H1 (cell line): ENCODE measurements around the gene RGS17. TPM values are rescaled to one million over a fixed set of nuclear protein-coding genes. Genes with fewer than 3 reads are reported as not detected.

Experiments used
- CTCF ChIA-PET: fragments of 300-600 bp; sonication (Branson Sonifier 250); formaldehyde crosslinking; loops from one replicate; lab custom pipeline; 2021; ENCODE audit not compliant: partially characterized antibody; lab: Charles Lee
- POLR2A ChIA-PET: fragments of 300-600 bp; sonication (Branson Sonifier 250); formaldehyde crosslinking; loops from one replicate; lab custom pipeline; 2021; ENCODE audit warnings: inconsistent platforms; ENCODE audit not compliant: partially characterized antibody; lab: Charles Lee
- DNase-seq, 2 experiments: peaks; one replicate each; pipeline versions ENCODE4 v3.0.0 to v3.0.0-alpha.2; 2010 to 2022; ENCODE audit warnings: low spot score in 2 of 2, low read depth in 1 of 2, mixed read lengths in 1 of 2
- FAIRE-seq: peaks from 2 replicates; lab custom pipeline; 2011; peaks lifted over from hg19 to GRCh38; lab: Jason Lieb, UNC
- H2AFZ ChIP-seq: 2 replicates; pipeline ENCODE4 v1.8.1; 2012; ENCODE audit warnings: low read length, inconsistent platforms
- H2AK5ac ChIP-seq: 2 replicates; pipeline ENCODE4 v1.6.1; 2013; ENCODE audit warnings: low read depth, low read length
- H2BK120ac ChIP-seq: replicated peaks from 2 replicates; pipeline ENCODE3; 2013; ENCODE audit warnings: low read depth, low read length, inconsistent platforms
- H2BK12ac ChIP-seq: 2 replicates; pipeline ENCODE4 v1.6.1; 2013; ENCODE audit warnings: low read depth, low read length
- H2BK15ac ChIP-seq: 2 replicates; pipeline ENCODE4 v1.6.1; 2013; ENCODE audit warnings: low read length
- H2BK20ac ChIP-seq: 2 replicates; pipeline ENCODE4 v1.6.1; 2013; ENCODE audit warnings: low read length
- H2BK5ac ChIP-seq: 2 replicates; pipeline ENCODE4 v1.6.1; 2013; ENCODE audit warnings: low read depth, low read length
- H3K14ac ChIP-seq: 2 replicates; pipeline ENCODE4 v1.6.1; 2013; ENCODE audit warnings: inconsistent platforms; ENCODE audit not compliant: insufficient read length
- H3K18ac ChIP-seq: 2 replicates; pipeline ENCODE4 v1.6.1; 2013; ENCODE audit warnings: low read length; ENCODE audit errors: extremely low read depth
- H3K23ac ChIP-seq: 2 replicates; pipeline ENCODE4 v1.6.1; 2013; ENCODE audit warnings: inconsistent platforms; ENCODE audit not compliant: insufficient read length
- H3K23me2 ChIP-seq: 2 replicates; pipeline ENCODE4 v1.6.1; 2013; ENCODE audit warnings: low read depth, low read length
- H3K27ac ChIP-seq: 2 replicates; pipeline ENCODE4 v1.6.1; 2011; ENCODE audit warnings: low read depth, low read length, inconsistent platforms
- H3K27me3 ChIP-seq, 4 experiments: replicated peaks in 1 of 4; 1 replicate in 1 of 4; 2 replicates in 3 of 4; pipeline versions ENCODE4 v1.6.1 to v1.8.1; 2011 to 2013; ENCODE audit warnings: low read length in 3 of 4, mild to moderate bottlenecking in 3 of 4, inconsistent platforms in 2 of 4, mixed read lengths in 2 of 4, moderate library complexity in 1 of 4; ENCODE audit not compliant: control insufficient read depth in 3 of 4, insufficient read depth in 3 of 4; ENCODE audit errors: extremely low read depth in 1 of 4
- H3K36me3 ChIP-seq, 4 experiments: 2 replicates each; pipeline versions ENCODE4 v1.6.1 to v1.8.1; 2011 to 2013; ENCODE audit warnings: mild to moderate bottlenecking in 4 of 4, low read length in 3 of 4, moderate library complexity in 2 of 4, control low read depth in 1 of 4, inconsistent platforms in 1 of 4; ENCODE audit not compliant: insufficient read depth in 4 of 4, control insufficient read depth in 2 of 4
- H3K4ac ChIP-seq: replicated peaks from 2 replicates; pipeline ENCODE3; 2013; ENCODE audit warnings: low read length, low read depth, mixed read lengths, inconsistent platforms; ENCODE audit not compliant: insufficient read length
- H3K4me1 ChIP-seq, 4 experiments: replicated peaks in 1 of 4; 1 replicate in 1 of 4; 2 replicates in 3 of 4; pipeline versions ENCODE4 v1.6.1 to v1.8.1; 2011 to 2013; ENCODE audit warnings: low read length in 3 of 4, inconsistent platforms in 2 of 4, mixed read lengths in 1 of 4; ENCODE audit not compliant: insufficient read depth in 4 of 4, control insufficient read depth in 3 of 4
- H3K4me2 ChIP-seq, 2 experiments: 2 replicates each; pipeline versions ENCODE4 v1.6.1 to v1.8.1; 2011 to 2013; ENCODE audit warnings: low read depth in 2 of 2, low read length in 2 of 2, control low read depth in 1 of 2, inconsistent platforms in 1 of 2, mild to moderate bottlenecking in 1 of 2; ENCODE audit not compliant: insufficient read depth in 1 of 2
- H3K4me3 ChIP-seq, 4 experiments: fragments of 200-600, 300-600 bp in 1 of 4; sonication (generic), shearing (Covaris generic), sonication (Bioruptor Twin) in 1 of 4; 2 replicates each; pipeline versions ENCODE4 v1.5.1 to v1.8.1; 2011 to 2016; ENCODE audit warnings: low read length in 4 of 4, low read depth in 3 of 4, control low read depth in 2 of 4, inconsistent platforms in 2 of 4, mild to moderate bottlenecking in 2 of 4, mixed read lengths in 1 of 4, moderate library complexity in 1 of 4; ENCODE audit not compliant: insufficient read depth in 2 of 4; ENCODE audit errors: extremely low read depth in 1 of 4
- H3K56ac ChIP-seq: replicated peaks from 2 replicates; pipeline ENCODE3; 2013; ENCODE audit warnings: low read depth, mild to moderate bottlenecking, mixed read lengths, low read length, inconsistent platforms; ENCODE audit not compliant: insufficient read length
- H3K79me1 ChIP-seq: 2 replicates; pipeline ENCODE4 v1.6.1; 2013; ENCODE audit warnings: low read depth, low read length, control low read depth
- H3K79me2 ChIP-seq, 2 experiments: 2 replicates each; pipeline versions ENCODE4 v1.6.1 to v1.8.1; 2012 to 2013; ENCODE audit warnings: low read length in 2 of 2, mild to moderate bottlenecking in 2 of 2, inconsistent platforms in 1 of 2; ENCODE audit not compliant: insufficient read depth in 2 of 2, control insufficient read depth in 1 of 2
- H3K9ac ChIP-seq, 4 experiments: replicated peaks in 1 of 4; 1 replicate in 1 of 4; 2 replicates in 3 of 4; pipeline versions ENCODE4 v1.6.1 to v1.8.1; 2011 to 2013; ENCODE audit warnings: low read depth in 3 of 4, low read length in 3 of 4, control low read depth in 2 of 4, mild to moderate bottlenecking in 2 of 4, moderate library complexity in 2 of 4, inconsistent platforms in 1 of 4; ENCODE audit errors: extremely low read depth in 1 of 4
- H3K9me3 ChIP-seq, 2 experiments: 2 replicates each; pipeline versions ENCODE4 v1.6.1 to v1.8.1; 2012 to 2013; ENCODE audit warnings: mild to moderate bottlenecking in 2 of 2, moderate library complexity in 2 of 2, control low read depth in 1 of 2, inconsistent platforms in 1 of 2, low read depth in 1 of 2, low read length in 1 of 2, mixed read lengths in 1 of 2; ENCODE audit not compliant: insufficient read depth in 2 of 2
- H4K20me1 ChIP-seq, 2 experiments: replicated peaks in 1 of 2; 2 replicates each; pipeline versions ENCODE3 to v1.8.1; 2011 to 2013; ENCODE audit warnings: inconsistent platforms in 2 of 2, low read length in 2 of 2, mild to moderate bottlenecking in 1 of 2; ENCODE audit not compliant: insufficient read depth in 2 of 2, control insufficient read depth in 1 of 2
- H4K5ac ChIP-seq: 2 replicates; pipeline ENCODE4 v1.6.1; 2013; ENCODE audit warnings: low read length, low read depth, mixed read lengths, inconsistent platforms; ENCODE audit not compliant: insufficient read length
- H4K8ac ChIP-seq: 2 replicates; pipeline ENCODE4 v1.8.0; 2013; ENCODE audit warnings: mild to moderate bottlenecking, moderate library complexity, low read length, inconsistent platforms; ENCODE audit not compliant: insufficient read depth; ENCODE audit errors: extremely low read depth
- H4K91ac ChIP-seq: replicated peaks from 2 replicates; pipeline ENCODE3; 2013; ENCODE audit warnings: low read length, mixed read lengths, inconsistent platforms; ENCODE audit not compliant: insufficient read length
- E2F6 ChIP-seq: IDR thresholded peaks from 2 replicates; pipeline ENCODE4 v1.6.1; 2012; ENCODE audit warnings: inconsistent platforms
- NANOG ChIP-seq: IDR thresholded peaks from 2 replicates; pipeline ENCODE4 v1.6.1; 2011; ENCODE audit warnings: low read length, low read depth, mild to moderate bottlenecking, inconsistent platforms; ENCODE audit not compliant: insufficient read depth, poor library complexity, severe bottlenecking
- SUZ12 ChIP-seq: fragments of 200-600 bp; sonication (generic); IDR thresholded peaks from 2 replicates; pipeline ENCODE4 v1.6.1; 2012; ENCODE audit warnings: mild to moderate bottlenecking, inconsistent platforms, low read length, moderate library complexity, mixed read lengths
- WGBS, 2 experiments: shearing (Covaris generic) in 1 of 2; methylation state at CpG; one replicate each; pipeline versions ENCODE4 v1.1.6 to v1.1.7; 2013 to 2015; ENCODE audit warnings: low lambda C conversion rate in 2 of 2, mixed read lengths in 2 of 2, inconsistent platforms in 1 of 2, low coverage in 1 of 2, missing lambda C conversion rate in 1 of 2; ENCODE audit not compliant: insufficient replicate concordance in 2 of 2, insufficient coverage in 1 of 2, insufficient read length in 1 of 2; ENCODE audit errors: extremely low coverage in 1 of 2, missing lambda C conversion rate in 1 of 2; 5-methylcytosine and 5-hydroxymethylcytosine counted together
- polyA plus RNA-seq, 7 experiments: library from polyadenylated mRNA; depleted of rRNA in 3 of 7; stranded (reverse) in 5 of 7; unstranded in 2 of 7; fragments of >200 nt in 5 of 7; fragments of 200-250 nt in 2 of 7; gene quantifications; 1 replicate in 5 of 7; 2 replicates in 1 of 7; 4 replicates in 1 of 7; pipeline versions ENCODE4 v1.2.1 to v1.2.3, GENCODE V29; 2011 to 2013; ENCODE audit warnings: missing spikeins in 2 of 7, mixed read lengths in 2 of 7
- total RNA-seq: library from RNA; stranded (reverse); fragmentation: NEBNext Ultra II Directional; extraction: Animal tissue kit (Norgen Biotek cat#: 25700); gene quantifications from 2 replicates; pipeline ENCODE4 v1.2.1, GENCODE V29; 2021

The RGS17 gene
- total and polyA plus RNA-seq, 2 of the 8 experiments (the other 6 are each of a cell fraction or from before 2014, with no cell fraction given), result 2.0 to 12.2 TPM

DNA sequence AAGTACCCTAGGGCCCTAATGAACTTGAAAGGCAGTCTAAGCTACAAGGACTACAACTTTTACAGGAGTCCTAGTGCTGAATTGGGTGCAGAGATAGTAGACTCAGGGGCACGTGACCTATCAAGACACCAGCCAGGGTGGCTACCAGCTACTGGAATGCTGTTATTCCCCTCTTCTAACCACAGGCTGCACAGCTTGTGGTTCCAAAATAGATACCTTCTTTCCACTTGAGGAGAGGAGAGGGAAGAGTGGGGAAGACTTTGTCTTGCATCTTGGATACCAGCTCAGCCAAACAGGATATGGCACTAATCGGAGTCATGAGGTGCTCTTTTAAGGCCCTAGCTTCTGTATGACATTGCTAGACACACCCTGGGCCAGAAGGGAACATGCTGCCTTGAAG, 68.6 kb downstream of the RGS17 start:
- TF ChIP-seq SUZ12, result no peak
- no peak for TF ChIP-seq NANOG
- no peak for TF ChIP-seq E2F6
- H2BK5ac ChIP-seq, result no peak overlapping the region

More for the DNA sequence above, 68.6 kb downstream of the RGS17 start:
- H3K36me3 ChIP-seq, result no peaks in the 10 kb centered on the region
- H3K18ac ChIP-seq, result no peak overlapping the region
- no peaks in the 10 kb centered on the region for H4K20me1 ChIP-seq
- H3K27me3 ChIP-seq, result no peaks in the 10 kb centered on the region
- H2AFZ ChIP-seq, result no peak overlapping the region
- H3K27ac ChIP-seq, result no peak overlapping the region
- no peak overlapping the region for H4K91ac ChIP-seq
- peaks cover 2 to 9% (median 4%) of the 10 kb centered on the region in 4 experiments; a peak in 4 of 7 replicates for H3K4me1 ChIP-seq
- no peak overlapping the region for H3K23ac ChIP-seq
- H3K4me3 ChIP-seq, result no peak overlapping the region
- no peaks in the 10 kb centered on the region for H3K23me2 ChIP-seq
- ChIA-PET POLR2A (no interaction called here), CTCF (interaction anchor here (1.2 to 1.3 kb wide), 2 partner anchors 11 to 32 kb away, joined by 3 read pairs; no protein-coding TSS in a partner anchor)
- H4K8ac ChIP-seq, result no peak overlapping the region
- peaks cover 0 to 5% of the 10 kb centered on the region in 2 experiments; a peak in 2 of 4 replicates for H3K9me3 ChIP-seq
- no peak overlapping the region for H3K4ac ChIP-seq
- H2AK5ac ChIP-seq, result no peak overlapping the region
- H2BK120ac ChIP-seq, result no peak overlapping the region
- DNase-seq (no peak), FAIRE-seq (no peak)
- H2BK12ac ChIP-seq, result no peak overlapping the region
- no peak overlapping the region for H3K56ac ChIP-seq
- 100% methylated on average over 2 of the region's 2 CpGs; no CpG with 5 or more reads in 1 of the 2 experiments for WGBS, 2 experiments
- H4K5ac ChIP-seq, result no peak overlapping the region
- no peak overlapping the region for H3K9ac ChIP-seq
- H3K79me2 ChIP-seq, result peaks cover 0 to 7% of the 10 kb centered on the region in 2 experiments; a peak in 1 of 4 replicates
- H3K79me1 ChIP-seq, result no peaks in the 10 kb centered on the region; the same call in 1 of the 2 replicates
- H2BK20ac ChIP-seq, result no peak overlapping the region
- H2BK15ac ChIP-seq, result no peak overlapping the region
- no peak overlapping the region for H3K14ac ChIP-seq
- H3K4me2 ChIP-seq, result no peak overlapping the region
